Ascending aorta (tissue), 2 donors: ENCODE data around the gene ELF4. TPM values are rescaled to one million over a fixed set of nuclear protein-coding genes. Genes with fewer than 3 reads are reported as not detected.

Source experiments
- DNase-seq, 2 donors: peaks; one replicate each; pipeline ENCODE4 v3.0.0-alpha.2; 2019; ENCODE audit warnings: low spot score in 2 of 2
- H3K27ac ChIP-seq, 2 donors: fragments of 200-600 bp; sonication (generic); one replicate each; pipeline ENCODE4 v1.5.1; 2016 to 2017; ENCODE audit warnings: mild to moderate bottlenecking in 1 of 2
- H3K27me3 ChIP-seq: fragments of 200-600 bp; sonication (generic); one replicate; pipeline ENCODE4 v1.5.1; 2017
- H3K36me3 ChIP-seq, 2 donors: fragments of 200-600 bp; sonication (generic); one replicate each; pipeline ENCODE4 v1.5.1; 2016
- H3K4me1 ChIP-seq, 2 donors: fragments of 200-600 bp; sonication (generic); one replicate each; pipeline ENCODE4 v1.5.1; 2016 to 2017; ENCODE audit warnings: mild to moderate bottlenecking in 1 of 2
- H3K4me3 ChIP-seq, 2 donors: fragments of 200-600 bp; sonication (generic); one replicate each; pipeline ENCODE4 v1.5.1; 2016 to 2017; ENCODE audit warnings: mild to moderate bottlenecking in 1 of 2
- H3K9me3 ChIP-seq, 2 donors: fragments of 200-600 bp; sonication (generic); one replicate each; pipeline ENCODE4 v1.5.1; 2016
- CTCF ChIP-seq, 3 experiments: fragments of 200-600 bp in 2 of 3; fragments of 450-650 bp in 1 of 3; sonication (generic) in 2 of 3; IDR thresholded peaks; one replicate each; pipeline ENCODE4 v1.5.1; 2016 to 2019; ENCODE audit warnings: antibody characterized with exemption in 3 of 3, mild to moderate bottlenecking in 1 of 3, moderate library complexity in 1 of 3
- intact Hi-C: fragments of 100-400 bp; cut with DNase I; formaldehyde crosslinking; loops from one replicate; pipeline ENCODE4 v1.15.1; 2023
- total RNA-seq: library from RNA; depleted of rRNA; stranded (reverse); fragments of >200 nt; gene quantifications from one replicate; pipeline ENCODE4 v1.1.0, GENCODE V29; 2016

ELF4 gene
- total RNA-seq, 1 donor from 2014 or later = 25.7 TPM

DNA sequence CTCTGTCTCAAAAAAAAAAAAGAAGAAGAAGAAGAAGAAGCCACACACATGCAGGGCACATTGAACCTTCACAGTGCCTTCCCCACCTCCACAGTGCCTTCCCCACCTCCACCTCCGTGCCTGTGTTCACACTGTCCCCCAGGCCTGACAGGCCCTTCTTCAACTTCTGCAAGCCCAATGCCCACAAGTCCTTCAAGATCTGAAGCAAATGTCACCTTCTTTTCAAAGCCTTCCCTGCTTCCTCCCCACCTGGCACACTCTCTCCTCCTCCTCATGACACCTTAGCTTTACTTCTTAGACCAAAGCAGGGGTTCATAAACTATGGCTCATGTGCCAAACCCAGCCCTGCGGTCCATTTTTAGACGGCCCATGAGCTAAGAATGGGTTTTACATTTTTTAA is 19.9 kb downstream of the ELF4 start:
- no peaks in the 10 kb centered on the region for H3K36me3 ChIP-seq
- H3K4me3 ChIP-seq = no peak overlapping the region
- H3K4me1 ChIP-seq = no peaks in the 10 kb centered on the region
- TF ChIP-seq CTCF (IDR thresholded peaks at IDR 0.05) = no peak
- intact Hi-C loops = no loop called here
- H3K27me3 ChIP-seq = no peaks in the 10 kb centered on the region
- no peak overlapping the region for H3K27ac ChIP-seq
- no peak for DNase-seq
- no peaks in the 10 kb centered on the region for H3K9me3 ChIP-seq

DNA sequence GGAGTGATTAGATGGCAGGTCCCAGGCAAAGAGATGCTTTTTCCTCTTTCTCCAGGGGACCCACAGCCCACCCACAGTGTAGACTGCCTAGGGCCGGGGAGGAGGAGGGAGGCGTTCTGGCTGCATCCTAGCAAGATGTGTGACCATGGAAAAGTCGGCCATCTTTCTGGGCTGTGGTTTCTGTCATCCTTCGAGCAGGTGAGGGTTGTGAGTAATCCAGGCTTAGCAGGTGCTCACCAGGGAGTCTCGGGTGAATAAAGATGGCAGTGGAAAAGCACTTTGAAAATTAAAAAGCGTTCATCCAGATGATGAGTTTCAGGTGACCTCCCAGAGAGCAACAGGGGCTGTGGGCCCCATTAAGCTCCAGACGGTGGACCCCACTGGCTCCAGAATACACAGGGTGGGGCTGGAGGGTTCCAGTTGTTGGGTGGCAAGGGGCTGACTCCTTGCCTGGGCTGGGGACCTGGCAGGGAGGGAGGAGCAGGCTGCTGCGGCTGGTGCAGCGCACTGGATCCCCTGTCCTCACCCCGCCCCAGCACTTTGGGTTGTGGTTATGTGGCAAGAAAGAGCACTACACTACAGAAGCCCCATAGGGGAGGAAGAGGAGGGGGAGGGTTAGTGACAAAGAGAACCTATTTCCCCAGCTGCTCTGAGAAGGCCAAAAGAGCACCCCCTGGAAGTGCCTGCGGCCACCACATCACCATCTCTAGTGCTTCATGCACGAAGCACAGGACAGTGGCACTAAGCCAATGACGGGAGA is 23.7 kb downstream of the ELF4 start:
- DNase-seq = no peak
- Histone ChIP-seq H3K27ac (peak overlapping the region in 1 of 2 donors; percentile 5), H3K4me1 (peaks cover 0 to 6% of the 10 kb centered on the region in 2 donors), H3K27me3 (no peaks in the 10 kb centered on the region), H3K36me3 (no peaks in the 10 kb centered on the region), H3K9me3 (no peaks in the 10 kb centered on the region), H3K4me3 (no peak overlapping the region)
- TF ChIP-seq CTCF (IDR thresholded peaks at IDR 0.05) = no peak
- intact Hi-C loops = no loop called here

DNA sequence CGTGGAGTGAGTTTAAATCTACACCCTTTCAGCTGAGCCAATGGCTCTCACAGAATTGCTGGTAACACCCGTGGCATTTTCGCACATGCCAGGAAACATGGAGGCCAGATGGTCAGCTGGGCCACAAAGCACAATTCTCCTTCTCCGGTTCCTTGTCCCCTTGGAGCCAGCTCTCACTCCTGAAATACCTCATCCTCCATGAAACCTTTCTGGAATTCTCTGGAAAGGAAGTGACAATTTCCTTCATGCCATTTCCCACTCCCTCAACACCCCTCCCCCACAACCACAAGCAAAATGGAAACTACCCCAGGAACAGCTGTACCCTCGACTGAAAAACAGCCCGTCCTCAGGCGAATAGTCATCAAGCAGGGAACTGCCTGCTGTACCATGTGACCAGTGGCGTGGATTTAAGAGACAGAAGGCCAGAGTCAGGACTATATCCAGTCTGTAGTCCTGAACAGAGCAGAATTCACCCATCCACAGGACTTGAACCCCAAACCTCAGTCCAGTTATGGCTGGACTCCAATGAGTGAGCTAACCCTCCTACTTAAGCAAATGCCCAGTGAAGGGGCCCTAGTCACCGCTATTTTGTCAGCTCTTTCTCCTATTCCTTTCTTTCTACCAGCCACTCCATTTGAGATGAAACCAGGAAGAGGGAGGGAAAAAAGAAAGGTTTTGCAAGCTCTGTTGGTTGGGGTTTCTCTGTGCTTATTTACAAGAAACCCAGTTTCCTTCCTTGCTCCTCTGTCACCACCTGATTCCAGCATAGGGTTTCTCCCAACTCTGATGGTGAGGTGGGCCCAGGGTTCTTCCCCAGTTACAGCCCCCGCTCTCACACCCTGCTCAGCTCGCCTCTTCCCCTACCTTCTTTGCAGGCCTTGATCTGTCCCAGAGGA is 24.5 kb downstream of the ELF4 start:
- H3K27ac ChIP-seq = peak overlapping the region; percentile 5 to 11
- no peak overlapping the region for H3K4me3 ChIP-seq
- DNase-seq = no peak
- no peaks in the 10 kb centered on the region for H3K36me3 ChIP-seq
- intact Hi-C loops = no loop called here
- no peaks in the 10 kb centered on the region for H3K9me3 ChIP-seq
- H3K4me1 ChIP-seq = peaks cover 0 to 6% of the 10 kb centered on the region in 2 donors
- TF ChIP-seq CTCF (IDR thresholded peaks at IDR 0.05) = no peak
- no peaks in the 10 kb centered on the region for H3K27me3 ChIP-seq

- H3K36me3 ChIP-seq = no peaks in the 10 kb centered on the region
- no peak overlapping the region for H3K4me3 ChIP-seq
- no peaks in the 10 kb centered on the region for H3K9me3 ChIP-seq
- no peak for DNase-seq
- H3K27ac ChIP-seq = no peak overlapping the region
- intact Hi-C loops = loop anchor here (5.0 kb wide), 1 partner anchor 88 kb away; the partner anchor contains the start of gene RAB33A
- no peak for TF ChIP-seq CTCF (IDR thresholded peaks at IDR 0.05)
- H3K27me3 ChIP-seq = no peaks in the 10 kb centered on the region
- peaks cover 0 to 6% of the 10 kb centered on the region in 2 donors for H3K4me1 ChIP-seq
These were observed 25.6 kb downstream of the ELF4 start for GRCh38 chrX:130084631-130085237.

DNA sequence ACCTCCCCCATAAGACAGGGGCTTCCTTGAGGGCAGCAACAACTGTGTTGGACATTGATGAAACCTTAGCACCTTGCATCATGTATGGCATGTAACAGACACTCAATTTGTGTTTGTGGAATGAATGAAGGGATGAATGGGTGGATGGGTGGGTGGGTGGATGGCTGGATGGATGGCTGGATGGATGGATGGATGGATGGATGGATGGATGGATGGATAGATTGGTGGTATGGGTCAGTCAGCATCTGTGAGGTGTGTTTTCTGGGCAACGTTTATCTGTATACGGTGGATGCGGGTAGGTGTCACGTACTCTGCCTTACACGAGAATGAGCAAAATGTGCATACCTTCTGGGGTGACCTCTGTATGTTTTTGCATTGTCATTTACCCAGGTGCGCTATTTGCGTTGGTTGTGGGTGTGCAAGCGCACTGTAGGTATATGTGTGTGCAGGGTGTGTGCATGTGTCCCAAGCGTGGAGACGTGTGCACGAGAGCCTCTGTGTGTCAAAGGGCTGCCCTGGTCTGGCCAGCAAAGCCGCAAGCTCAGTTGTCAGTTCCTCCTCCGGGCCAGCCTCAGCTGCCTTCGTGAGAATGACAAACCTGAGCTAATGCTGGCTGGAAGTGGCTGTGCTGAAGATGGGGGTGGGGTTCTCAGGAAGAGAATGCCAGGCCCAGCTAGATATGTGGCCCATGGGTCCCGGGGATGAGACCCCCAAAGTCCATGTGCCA is 26.5 kb downstream of the ELF4 start:
- H3K27ac ChIP-seq = no peak overlapping the region

More for the DNA sequence above, 26.5 kb downstream of the ELF4 start:
- intact Hi-C loops = loop anchor here (5.0 kb wide), 1 partner anchor 88 kb away; the partner anchor contains the start of gene RAB33A
- TF ChIP-seq CTCF (IDR thresholded peaks at IDR 0.05) = no peak
- no peak for DNase-seq
- H3K27me3 ChIP-seq = no peaks in the 10 kb centered on the region
- peaks cover 0 to 6% of the 10 kb centered on the region in 2 donors for H3K4me1 ChIP-seq
- H3K36me3 ChIP-seq = no peaks in the 10 kb centered on the region
- H3K4me3 ChIP-seq = no peak overlapping the region
- H3K9me3 ChIP-seq = no peaks in the 10 kb centered on the region
